ENCODE measurements around the gene MAST2. TPM values are rescaled to one million over a fixed set of nuclear protein-coding genes. Genes with fewer than 3 reads are reported as not detected.

Gene MAST2
- polyA plus RNA-seq, 1 donor, result 49.7 TPM

DNA sequence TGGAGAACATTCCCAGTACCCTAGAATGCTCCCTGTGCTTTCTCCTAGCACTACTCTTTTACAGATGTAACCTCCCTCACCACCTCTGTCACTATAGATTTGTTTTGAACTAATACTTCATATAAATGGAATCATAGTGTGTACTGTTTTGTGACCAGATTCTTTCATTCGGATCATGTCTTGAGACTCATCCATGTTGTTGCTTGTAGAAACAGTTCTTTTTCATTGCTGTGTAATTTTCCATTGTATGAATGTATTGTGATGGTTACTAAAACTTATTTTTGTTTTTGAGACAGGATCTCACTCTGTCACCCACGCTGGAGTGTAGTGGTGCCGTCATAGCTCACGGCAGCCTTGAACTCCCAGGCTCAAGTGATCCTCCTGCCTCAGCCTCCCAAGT is 2.7 kb downstream of the MAST2 start:
- H3K36me3 ChIP-seq (ENCODE audit: control insufficient read depth, insufficient read depth, low read length), result peaks cover 4% of the 10 kb centered on the region
- no peaks in the 10 kb centered on the region for H3K27me3 ChIP-seq (ENCODE audit: control insufficient read depth, insufficient read depth, low read length)
- H3K4me3 ChIP-seq (ENCODE audit: low read length), result no peak overlapping the region
- no peak for DNase-seq
- no peak overlapping the region for H3K27ac ChIP-seq (ENCODE audit: low read length)
- WGBS (ENCODE audit: insufficient coverage, low lambda C conversion rate), result 100% methylated on average over 1 of the region's 4 CpGs
- peaks cover 12% of the 10 kb centered on the region for H3K4me1 ChIP-seq (ENCODE audit: control insufficient read depth, insufficient read depth, low read length)
- H3K9me3 ChIP-seq (ENCODE audit: control insufficient read depth, low read depth, low read length), result no peaks in the 10 kb centered on the region

DNA sequence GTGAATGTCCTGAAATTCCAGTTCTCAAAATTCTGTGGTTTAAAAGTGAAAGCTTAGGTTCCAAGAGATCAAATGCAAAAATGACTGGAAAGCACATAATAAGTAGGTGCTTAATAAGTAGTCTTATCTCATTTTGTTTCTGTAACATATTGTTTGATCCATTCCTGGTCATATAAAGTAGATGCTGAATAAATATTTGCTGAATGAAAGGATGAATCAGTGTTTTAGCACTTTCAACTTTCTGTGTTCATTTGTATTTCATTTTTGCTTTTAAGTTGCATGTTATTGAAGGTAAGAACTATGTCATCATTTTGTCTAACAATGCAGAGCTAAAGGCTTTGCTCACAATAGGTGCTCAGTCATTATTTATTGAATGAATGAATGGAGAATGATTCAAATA is 6.3 kb downstream of the MAST2 start:
- Histone ChIP-seq H3K36me3 (ENCODE audit: control insufficient read depth, insufficient read depth, low read length) (peaks cover 8% of the 10 kb centered on the region), H3K27me3 (ENCODE audit: control insufficient read depth, insufficient read depth, low read length) (no peaks in the 10 kb centered on the region), H3K9me3 (ENCODE audit: control insufficient read depth, low read depth, low read length) (no peaks in the 10 kb centered on the region), H3K27ac (ENCODE audit: low read length) (no peak overlapping the region), H3K4me3 (ENCODE audit: low read length) (no peak overlapping the region), H3K4me1 (ENCODE audit: control insufficient read depth, insufficient read depth, low read length) (peaks cover 4% of the 10 kb centered on the region)
- DNase-seq, result no peak

DNA sequence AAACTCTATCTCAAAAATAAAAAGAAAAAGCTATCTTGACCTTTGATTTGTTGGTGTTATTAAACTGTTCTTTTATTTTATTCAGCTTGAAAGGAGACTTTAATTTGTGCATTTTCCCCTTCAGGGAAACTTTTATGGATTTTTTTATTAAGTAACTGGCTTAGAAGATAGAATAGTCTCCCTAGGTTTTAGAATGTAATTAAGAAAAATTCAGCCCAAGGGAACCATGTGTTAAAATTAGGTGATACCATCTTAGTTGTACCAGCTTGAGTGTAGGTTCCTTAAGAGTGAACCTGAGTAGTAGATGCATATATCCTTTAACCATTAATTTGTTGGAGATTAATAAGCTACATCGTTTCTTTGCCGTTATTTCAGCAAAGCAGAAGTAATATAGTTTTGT is 11.4 kb downstream of the MAST2 start:
- no peak overlapping the region for H3K27ac ChIP-seq (ENCODE audit: low read length)
- WGBS (ENCODE audit: insufficient coverage, low lambda C conversion rate), result no CpG with 5 or more reads among the region's 2 CpGs
- no peaks in the 10 kb centered on the region for H3K4me1 ChIP-seq (ENCODE audit: control insufficient read depth, insufficient read depth, low read length)
- peaks cover 4% of the 10 kb centered on the region for H3K36me3 ChIP-seq (ENCODE audit: control insufficient read depth, insufficient read depth, low read length)
- H3K9me3 ChIP-seq (ENCODE audit: control insufficient read depth, low read depth, low read length), result peaks cover 4% of the 10 kb centered on the region
- no peaks in the 10 kb centered on the region for H3K27me3 ChIP-seq (ENCODE audit: control insufficient read depth, insufficient read depth, low read length)
- no peak for DNase-seq
- no peak overlapping the region for H3K4me3 ChIP-seq (ENCODE audit: low read length)

DNA sequence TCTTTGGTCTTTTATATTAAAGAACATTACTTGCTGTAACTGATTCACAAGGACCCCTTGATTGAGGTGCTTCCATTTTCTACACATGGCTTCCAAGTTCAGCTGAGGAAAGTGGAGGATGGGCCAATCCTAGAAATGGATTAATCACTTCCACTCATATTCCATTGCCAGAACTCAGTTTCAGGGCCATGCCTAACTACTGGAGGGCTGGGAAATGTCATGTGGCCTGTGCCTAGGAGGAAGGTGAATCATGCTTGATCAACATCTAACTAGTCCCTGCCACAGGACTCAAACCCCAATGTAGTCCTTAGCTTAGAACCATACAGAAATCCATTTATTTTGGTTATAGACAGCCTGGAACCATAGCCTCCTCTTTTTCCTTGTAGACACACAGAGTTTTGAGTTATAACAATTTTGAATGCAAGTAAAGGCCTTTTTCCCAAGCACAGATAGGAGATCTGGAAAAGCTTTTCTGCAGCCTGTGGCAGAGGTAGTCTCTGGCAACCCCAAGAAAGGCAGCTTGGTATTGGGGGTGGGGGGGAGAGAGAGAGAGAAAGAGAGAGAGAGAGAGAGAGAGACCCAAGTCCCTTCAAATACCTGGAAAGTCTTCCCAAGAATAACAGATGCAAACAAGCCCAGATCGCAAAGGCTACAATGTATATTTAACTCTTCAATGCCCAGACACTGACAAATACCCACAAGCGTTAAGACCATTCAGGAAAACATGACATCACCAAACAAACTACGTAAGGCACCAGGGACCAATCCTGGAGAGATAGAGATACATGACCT is 12.5 kb downstream of the MAST2 start:
- peaks cover 4% of the 10 kb centered on the region for H3K36me3 ChIP-seq (ENCODE audit: control insufficient read depth, insufficient read depth, low read length)
- no peak for DNase-seq
- H3K9me3 ChIP-seq (ENCODE audit: control insufficient read depth, low read depth, low read length), result peaks cover 10% of the 10 kb centered on the region
- no peaks in the 10 kb centered on the region for H3K4me1 ChIP-seq (ENCODE audit: control insufficient read depth, insufficient read depth, low read length)
- WGBS (ENCODE audit: insufficient coverage, low lambda C conversion rate), result no CpG with 5 or more reads among the region's 3 CpGs
- no peaks in the 10 kb centered on the region for H3K27me3 ChIP-seq (ENCODE audit: control insufficient read depth, insufficient read depth, low read length)
- no peak overlapping the region for H3K27ac ChIP-seq (ENCODE audit: low read length)
- no peak overlapping the region for H3K4me3 ChIP-seq (ENCODE audit: low read length)

DNA sequence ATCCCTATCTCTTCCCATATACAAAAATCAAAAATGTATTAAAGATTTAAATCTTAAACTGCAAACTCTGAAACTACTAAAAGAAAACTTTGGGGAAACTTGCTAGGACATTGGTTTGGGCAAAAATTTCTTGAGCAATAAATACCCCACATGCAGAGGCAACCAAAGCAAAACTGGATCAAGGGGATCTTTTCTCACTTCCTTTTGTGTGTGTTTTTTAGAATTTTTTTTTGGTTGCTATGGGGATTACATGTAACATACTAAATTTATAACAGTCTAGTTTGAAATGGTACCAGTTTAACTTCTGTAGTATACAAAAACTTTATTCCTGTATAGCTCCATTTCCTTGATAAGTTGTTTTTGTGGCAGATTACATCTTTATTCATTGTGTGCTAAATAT is 16.8 kb downstream of the MAST2 start:
- Histone ChIP-seq H3K9me3 (ENCODE audit: control insufficient read depth, low read depth, low read length) (peaks cover 18% of the 10 kb centered on the region), H3K36me3 (ENCODE audit: control insufficient read depth, insufficient read depth, low read length) (no peaks in the 10 kb centered on the region), H3K27ac (ENCODE audit: low read length) (no peak overlapping the region), H3K27me3 (ENCODE audit: control insufficient read depth, insufficient read depth, low read length) (no peaks in the 10 kb centered on the region), H3K4me3 (ENCODE audit: low read length) (no peak overlapping the region), H3K4me1 (ENCODE audit: control insufficient read depth, insufficient read depth, low read length) (peaks cover 14% of the 10 kb centered on the region)
- DNase-seq, result no peak

DNA sequence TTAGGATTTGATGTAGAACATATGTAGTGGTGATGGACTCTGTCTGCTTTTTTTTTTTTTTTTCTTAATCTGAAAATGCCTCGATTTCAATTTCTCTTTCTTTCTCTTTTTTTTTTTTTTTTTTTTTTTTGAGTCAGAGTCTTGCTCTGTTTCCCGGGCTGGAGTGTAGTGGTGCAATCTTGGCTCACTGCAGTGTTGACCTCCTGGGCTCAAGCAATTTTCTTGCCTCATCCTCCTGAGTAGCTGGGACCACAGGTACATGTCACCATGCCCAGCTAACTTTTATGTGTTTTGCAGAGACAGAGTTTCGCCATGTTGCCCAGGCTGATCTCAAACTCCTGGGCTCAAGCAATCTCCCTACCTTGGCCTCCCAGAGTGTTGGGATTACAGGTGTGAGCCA is 17.4 kb downstream of the MAST2 start:
- Histone ChIP-seq H3K4me3 (ENCODE audit: low read length) (no peak overlapping the region), H3K27ac (ENCODE audit: low read length) (no peak overlapping the region), H3K36me3 (ENCODE audit: control insufficient read depth, insufficient read depth, low read length) (peaks cover 5% of the 10 kb centered on the region), H3K4me1 (ENCODE audit: control insufficient read depth, insufficient read depth, low read length) (peaks cover 14% of the 10 kb centered on the region), H3K27me3 (ENCODE audit: control insufficient read depth, insufficient read depth, low read length) (no peaks in the 10 kb centered on the region), H3K9me3 (ENCODE audit: control insufficient read depth, low read depth, low read length) (peaks cover 18% of the 10 kb centered on the region)
- no CpG with 5 or more reads among the region's 3 CpGs for WGBS (ENCODE audit: insufficient coverage, low lambda C conversion rate)
- DNase-seq, result no peak

DNA sequence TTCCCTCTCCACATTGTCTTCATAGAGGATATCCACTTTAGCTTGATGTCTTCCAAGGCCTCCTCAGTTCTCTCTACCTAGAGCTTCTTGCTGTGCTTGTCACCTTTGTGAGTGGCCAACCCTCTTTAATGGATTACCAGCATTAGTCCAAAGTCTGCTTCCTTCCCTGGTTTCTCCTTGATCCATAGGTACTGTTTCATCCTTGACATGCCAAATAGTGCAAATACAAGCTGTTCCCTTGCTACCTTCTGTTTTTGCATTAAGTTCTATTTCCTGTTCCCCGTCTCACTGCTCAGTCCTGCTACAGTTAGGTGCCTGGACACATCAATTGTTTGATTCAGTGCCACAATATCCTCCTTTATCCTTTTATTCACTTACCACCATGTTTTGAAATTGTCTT is 19.2 kb downstream of the MAST2 start:
- no peaks in the 10 kb centered on the region for H3K27me3 ChIP-seq (ENCODE audit: control insufficient read depth, insufficient read depth, low read length)
- peaks cover 14% of the 10 kb centered on the region for H3K4me1 ChIP-seq (ENCODE audit: control insufficient read depth, insufficient read depth, low read length)
- peak overlapping the region; percentile 68 for H3K27ac ChIP-seq (ENCODE audit: low read length)
- peaks cover 13% of the 10 kb centered on the region for H3K36me3 ChIP-seq (ENCODE audit: control insufficient read depth, insufficient read depth, low read length)
- peak; percentile 48 to 76 for DNase-seq
- H3K4me3 ChIP-seq (ENCODE audit: low read length), result no peak overlapping the region
- peaks cover 14% of the 10 kb centered on the region for H3K9me3 ChIP-seq (ENCODE audit: control insufficient read depth, low read depth, low read length)
- WGBS (ENCODE audit: insufficient coverage, low lambda C conversion rate), result 33% methylated on average over 1 of the region's 1 CpG

DNA sequence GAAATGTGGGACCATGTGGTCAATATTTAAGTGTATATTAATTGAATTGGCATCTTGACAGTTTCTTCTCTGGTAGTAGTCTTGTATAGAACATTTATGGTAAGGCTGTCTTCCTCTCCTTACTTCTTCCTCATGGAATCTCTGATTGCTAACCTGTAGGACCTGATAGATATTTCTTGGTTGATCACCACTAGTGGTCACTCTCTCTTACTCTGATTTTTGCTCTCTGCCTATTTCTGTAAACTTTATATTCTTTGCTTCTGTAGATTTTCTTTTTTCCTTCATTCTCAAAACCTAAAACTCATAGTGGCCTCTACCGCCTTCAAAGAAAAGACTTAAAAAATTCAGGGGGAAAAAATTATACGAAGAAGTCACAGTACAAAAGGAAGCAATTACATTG is 21.2 kb downstream of the MAST2 start:
- Histone ChIP-seq H3K36me3 (ENCODE audit: control insufficient read depth, insufficient read depth, low read length) (peaks cover 17% of the 10 kb centered on the region), H3K27ac (ENCODE audit: low read length) (no peak overlapping the region), H3K9me3 (ENCODE audit: control insufficient read depth, low read depth, low read length) (peaks cover 14% of the 10 kb centered on the region), H3K27me3 (ENCODE audit: control insufficient read depth, insufficient read depth, low read length) (no peaks in the 10 kb centered on the region), H3K4me1 (ENCODE audit: control insufficient read depth, insufficient read depth, low read length) (peaks cover 14% of the 10 kb centered on the region), H3K4me3 (ENCODE audit: low read length) (no peak overlapping the region)
- DNase-seq, result no peak
- whole genome bisulfite sequencing (ENCODE audit: insufficient coverage, low lambda C conversion rate), result 100% methylated on average over 2 of the region's 2 CpGs

DNA sequence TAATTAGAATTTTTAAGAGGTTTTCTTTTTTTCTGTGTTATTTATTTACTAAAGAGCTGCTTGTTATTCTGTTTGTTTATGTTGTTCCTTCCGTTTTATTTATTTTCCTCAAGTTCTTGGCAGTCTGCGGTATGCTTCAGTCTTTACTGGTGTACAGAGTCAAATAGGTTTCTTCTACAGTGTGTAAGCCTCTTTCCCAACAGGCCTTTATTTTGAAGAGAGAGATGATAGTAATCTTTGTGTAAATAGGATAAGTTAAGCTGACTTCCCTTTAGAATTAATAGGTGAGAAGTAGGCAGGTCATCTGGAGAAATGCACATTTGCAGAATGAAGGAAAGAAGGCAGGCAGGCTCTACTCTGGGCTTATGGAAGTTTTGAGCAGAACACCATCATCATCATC is 23.8 kb downstream of the MAST2 start:
- peaks cover 11% of the 10 kb centered on the region for H3K4me1 ChIP-seq (ENCODE audit: control insufficient read depth, insufficient read depth, low read length)

DNA sequence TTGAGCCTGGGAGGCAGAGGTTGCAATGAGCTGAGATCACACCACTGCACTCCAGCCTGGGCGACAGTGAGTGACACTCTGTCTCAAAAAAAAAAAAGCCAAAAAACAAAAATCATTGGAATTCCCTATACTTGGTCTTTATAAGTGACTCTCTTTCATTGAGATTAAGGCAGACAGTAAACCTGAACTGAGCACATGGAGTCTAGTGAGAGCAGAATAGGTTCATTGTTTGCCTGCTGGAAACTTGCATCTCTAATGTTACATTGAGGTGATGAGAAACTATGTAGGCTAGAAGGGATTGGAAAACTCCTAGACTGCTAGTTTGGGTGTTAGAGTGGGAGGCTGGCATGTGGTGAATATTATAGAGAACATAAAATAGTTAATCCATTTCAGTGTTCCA is 25.4 kb downstream of the MAST2 start:
- Histone ChIP-seq H3K36me3 (ENCODE audit: control insufficient read depth, insufficient read depth, low read length) (peaks cover 36% of the 10 kb centered on the region), H3K9me3 (ENCODE audit: control insufficient read depth, low read depth, low read length) (no peaks in the 10 kb centered on the region), H3K4me1 (ENCODE audit: control insufficient read depth, insufficient read depth, low read length) (no peaks in the 10 kb centered on the region), H3K4me3 (ENCODE audit: low read length) (no peak overlapping the region), H3K27me3 (ENCODE audit: control insufficient read depth, insufficient read depth, low read length) (no peaks in the 10 kb centered on the region), H3K27ac (ENCODE audit: low read length) (no peak overlapping the region)
- DNase-seq, result no peak
- WGBS (ENCODE audit: insufficient coverage, low lambda C conversion rate), result no CpG with 5 or more reads among the region's 1 CpG

More for the DNA sequence above, 23.8 kb downstream of the MAST2 start:
- Histone ChIP-seq H3K27ac (ENCODE audit: low read length) (no peak overlapping the region), H3K27me3 (ENCODE audit: control insufficient read depth, insufficient read depth, low read length) (no peaks in the 10 kb centered on the region), H3K4me3 (ENCODE audit: low read length) (no peak overlapping the region), H3K36me3 (ENCODE audit: control insufficient read depth, insufficient read depth, low read length) (peaks cover 30% of the 10 kb centered on the region), H3K9me3 (ENCODE audit: control insufficient read depth, low read depth, low read length) (no peaks in the 10 kb centered on the region)
- 86% methylated on average over 2 of the region's 2 CpGs for WGBS (ENCODE audit: insufficient coverage, low lambda C conversion rate)
- DNase-seq, result no peak

DNA sequence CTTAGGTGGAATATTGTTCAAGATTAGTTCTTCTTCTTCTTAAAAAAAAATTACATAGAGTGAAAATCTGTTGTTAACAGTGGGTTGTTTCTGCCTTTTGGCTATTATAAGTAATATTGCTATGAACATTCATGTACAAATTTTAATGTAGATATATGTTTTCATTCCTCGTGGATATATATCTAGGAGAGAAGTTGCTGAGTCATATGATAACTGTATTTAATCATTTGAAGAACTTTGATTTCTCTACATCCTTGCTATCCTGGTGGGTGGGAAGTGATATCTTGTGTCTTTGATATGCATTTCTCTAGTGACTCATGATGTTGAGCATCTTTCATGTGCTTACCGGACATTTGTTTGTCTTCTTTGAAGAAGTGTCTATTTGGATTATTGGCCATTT is 29.9 kb downstream of the MAST2 start:
- no peak overlapping the region for H3K27ac ChIP-seq (ENCODE audit: low read length)
- no peaks in the 10 kb centered on the region for H3K27me3 ChIP-seq (ENCODE audit: control insufficient read depth, insufficient read depth, low read length)
- H3K9me3 ChIP-seq (ENCODE audit: control insufficient read depth, low read depth, low read length), result no peaks in the 10 kb centered on the region
- H3K4me1 ChIP-seq (ENCODE audit: control insufficient read depth, insufficient read depth, low read length), result no peaks in the 10 kb centered on the region
- no peak for DNase-seq
- H3K36me3 ChIP-seq (ENCODE audit: control insufficient read depth, insufficient read depth, low read length), result peaks cover 23% of the 10 kb centered on the region
- 100% methylated on average over 1 of the region's 2 CpGs for WGBS (ENCODE audit: insufficient coverage, low lambda C conversion rate)
- no peak overlapping the region for H3K4me3 ChIP-seq (ENCODE audit: low read length)

Data from large intestine (tissue), 3 donors.